Left ventricle myocardium inferior (tissue), 1 donor: ENCODE data around the gene DYSF. TPM values are rescaled to one million over a fixed set of nuclear protein-coding genes. Genes with fewer than 3 reads are reported as not detected.

ENCODE experiments used
- DNase-seq: peaks from one replicate; pipeline ENCODE4 v3.0.0-alpha.2; 2020
- H3K27ac ChIP-seq: fragments of 200-600 bp; replicated peaks from 2 replicates; pipeline ENCODE4 v1.8.0; 2021
- H3K27me3 ChIP-seq: fragments of 200-600 bp; 2 replicates; pipeline ENCODE4 v1.8.0; 2021; ENCODE audit warnings: low read depth
- H3K36me3 ChIP-seq: fragments of 200-600 bp; 2 replicates; pipeline ENCODE4 v1.8.0; 2021
- H3K4me1 ChIP-seq: fragments of 200-600 bp; 2 replicates; pipeline ENCODE4 v1.8.0; 2021
- H3K4me3 ChIP-seq: fragments of 200-600 bp; 2 replicates; pipeline ENCODE4 v1.8.0; 2021; ENCODE audit warnings: mild to moderate bottlenecking, moderate library complexity
- H3K9me3 ChIP-seq: fragments of 200-600 bp; replicated peaks from 2 replicates; pipeline ENCODE4 v1.8.0; 2021
- intact Hi-C: fragments of 100-400 bp; cut with micrococcal nuclease; formaldehyde crosslinking; loops from one replicate; pipeline ENCODE4 v1.11.0; 2022
- total RNA-seq: library from RNA; stranded (reverse); fragmentation: NEBNext Ultra II Directional; extraction: Animal tissue kit (Norgen Biotek cat#: 25700); gene quantifications from one replicate; pipeline ENCODE4 v1.2.1, GENCODE V29; 2021
- TF ChIP-seq, protein P1 (sequence below): fragments of 200-600 bp; IDR thresholded peaks from 2 replicates; pipeline ENCODE4 v1.8.0; 2021; ENCODE audit warnings: antibody characterized with exemption, mild to moderate bottlenecking, borderline replicate concordance
- donor health status: DM: no; HTN: yes; CAD: no; lungs with severe emphysema.

The DYSF gene
- total RNA-seq, 1 donor from 2014 or later, result 48.2 TPM

DNA sequence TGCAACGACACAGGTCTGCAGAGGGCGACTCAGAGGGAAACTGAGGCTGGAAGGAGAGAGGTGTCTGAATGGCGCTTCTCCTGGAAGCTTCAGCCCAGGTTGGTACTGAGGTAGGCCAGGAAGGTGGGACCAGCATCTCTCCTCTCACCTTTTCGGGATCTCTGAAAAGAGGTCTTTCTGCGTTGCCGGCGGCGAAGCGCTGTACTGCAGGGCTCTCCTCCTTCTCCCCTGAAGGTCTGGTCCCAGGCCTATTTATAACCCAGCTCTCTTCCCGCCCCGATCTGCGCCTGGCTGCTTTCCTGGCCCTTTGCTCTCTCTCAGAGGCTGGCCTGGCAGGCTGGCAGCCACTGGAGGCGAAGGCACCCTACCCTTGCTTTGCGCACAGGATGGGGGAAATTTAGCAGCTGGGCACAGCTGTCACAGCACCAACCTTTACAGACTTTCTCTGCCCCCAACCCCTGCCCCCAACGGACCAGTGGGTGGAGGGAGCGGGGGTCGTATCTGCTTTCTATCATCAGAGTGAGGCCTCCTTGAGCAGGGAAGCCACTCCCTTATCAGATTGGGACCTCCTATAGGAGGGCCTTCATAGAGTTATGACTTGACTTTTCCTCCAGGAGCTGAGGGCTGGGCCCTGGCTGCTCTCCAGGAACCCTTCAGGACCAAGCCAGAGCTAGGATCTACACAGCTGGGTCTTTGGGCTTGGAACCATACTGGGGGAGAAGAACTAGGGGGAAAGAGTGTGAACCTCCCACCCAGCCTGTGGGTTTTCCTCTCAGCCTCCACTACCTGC is 1.1 kb downstream of the DYSF start:
- Histone ChIP-seq H3K4me1 (peaks cover 90% of the 10 kb centered on the region), H3K27me3 (peaks cover 13% of the 10 kb centered on the region), H3K36me3 (no peaks in the 10 kb centered on the region), H3K9me3 (no peaks in the 10 kb centered on the region), H3K27ac (peak overlapping the region; percentile 91), H3K4me3 (peak overlapping the region; percentile 76)
- TF ChIP-seq, protein P1, sequence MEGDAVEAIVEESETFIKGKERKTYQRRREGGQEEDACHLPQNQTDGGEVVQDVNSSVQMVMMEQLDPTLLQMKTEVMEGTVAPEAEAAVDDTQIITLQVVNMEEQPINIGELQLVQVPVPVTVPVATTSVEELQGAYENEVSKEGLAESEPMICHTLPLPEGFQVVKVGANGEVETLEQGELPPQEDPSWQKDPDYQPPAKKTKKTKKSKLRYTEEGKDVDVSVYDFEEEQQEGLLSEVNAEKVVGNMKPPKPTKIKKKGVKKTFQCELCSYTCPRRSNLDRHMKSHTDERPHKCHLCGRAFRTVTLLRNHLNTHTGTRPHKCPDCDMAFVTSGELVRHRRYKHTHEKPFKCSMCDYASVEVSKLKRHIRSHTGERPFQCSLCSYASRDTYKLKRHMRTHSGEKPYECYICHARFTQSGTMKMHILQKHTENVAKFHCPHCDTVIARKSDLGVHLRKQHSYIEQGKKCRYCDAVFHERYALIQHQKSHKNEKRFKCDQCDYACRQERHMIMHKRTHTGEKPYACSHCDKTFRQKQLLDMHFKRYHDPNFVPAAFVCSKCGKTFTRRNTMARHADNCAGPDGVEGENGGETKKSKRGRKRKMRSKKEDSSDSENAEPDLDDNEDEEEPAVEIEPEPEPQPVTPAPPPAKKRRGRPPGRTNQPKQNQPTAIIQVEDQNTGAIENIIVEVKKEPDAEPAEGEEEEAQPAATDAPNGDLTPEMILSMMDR, result peak; percentile 53
- intact Hi-C loops, result no loop called here
- DNase-seq, result peak; percentile 73

DNA sequence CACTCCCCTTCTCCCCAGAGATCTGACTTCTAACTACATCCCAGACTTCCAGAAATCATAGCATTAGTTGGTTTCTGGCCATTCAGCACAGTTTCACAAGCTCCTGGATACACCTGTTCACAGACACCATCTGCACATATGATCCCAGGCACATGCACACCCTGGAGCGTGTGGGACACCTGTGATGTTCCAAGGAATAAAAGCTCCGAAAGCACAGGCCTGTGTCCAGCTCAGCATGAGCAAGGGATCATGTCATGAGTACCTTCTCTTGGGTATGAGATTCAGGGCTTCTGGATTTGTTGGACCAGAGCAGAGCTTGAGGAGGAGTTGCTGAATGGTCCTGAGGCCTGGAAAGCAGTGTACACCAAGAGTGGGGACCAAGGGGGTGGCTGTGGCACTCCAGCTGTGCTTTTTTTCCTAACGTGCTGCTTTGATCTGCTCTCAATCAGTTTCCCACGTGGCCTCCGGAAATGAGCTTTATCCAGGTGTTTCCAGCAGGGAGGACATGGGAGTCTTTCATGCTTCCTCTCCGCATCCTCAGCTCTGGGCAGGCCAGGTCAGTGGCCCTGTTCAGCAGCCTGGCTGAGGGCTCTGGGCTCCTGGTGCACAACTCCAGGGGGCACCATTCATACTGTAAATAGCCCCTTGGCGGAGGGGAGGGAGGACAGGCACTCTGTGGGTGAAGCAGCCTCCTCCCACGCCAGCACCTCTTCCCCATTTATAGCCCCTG is 1.8 kb downstream of the DYSF start:
- no peaks in the 10 kb centered on the region for H3K36me3 ChIP-seq
- H3K27ac ChIP-seq, result peak overlapping the region; percentile 91
- H3K4me3 ChIP-seq, result peak overlapping the region; percentile 76
- H3K9me3 ChIP-seq, result no peaks in the 10 kb centered on the region
- intact Hi-C loops, result no loop called here
- H3K27me3 ChIP-seq, result peaks cover 13% of the 10 kb centered on the region
- peaks cover 98% of the 10 kb centered on the region for H3K4me1 ChIP-seq
- DNase-seq, result no peak
- TF ChIP-seq, protein P1, result no peak

DNA sequence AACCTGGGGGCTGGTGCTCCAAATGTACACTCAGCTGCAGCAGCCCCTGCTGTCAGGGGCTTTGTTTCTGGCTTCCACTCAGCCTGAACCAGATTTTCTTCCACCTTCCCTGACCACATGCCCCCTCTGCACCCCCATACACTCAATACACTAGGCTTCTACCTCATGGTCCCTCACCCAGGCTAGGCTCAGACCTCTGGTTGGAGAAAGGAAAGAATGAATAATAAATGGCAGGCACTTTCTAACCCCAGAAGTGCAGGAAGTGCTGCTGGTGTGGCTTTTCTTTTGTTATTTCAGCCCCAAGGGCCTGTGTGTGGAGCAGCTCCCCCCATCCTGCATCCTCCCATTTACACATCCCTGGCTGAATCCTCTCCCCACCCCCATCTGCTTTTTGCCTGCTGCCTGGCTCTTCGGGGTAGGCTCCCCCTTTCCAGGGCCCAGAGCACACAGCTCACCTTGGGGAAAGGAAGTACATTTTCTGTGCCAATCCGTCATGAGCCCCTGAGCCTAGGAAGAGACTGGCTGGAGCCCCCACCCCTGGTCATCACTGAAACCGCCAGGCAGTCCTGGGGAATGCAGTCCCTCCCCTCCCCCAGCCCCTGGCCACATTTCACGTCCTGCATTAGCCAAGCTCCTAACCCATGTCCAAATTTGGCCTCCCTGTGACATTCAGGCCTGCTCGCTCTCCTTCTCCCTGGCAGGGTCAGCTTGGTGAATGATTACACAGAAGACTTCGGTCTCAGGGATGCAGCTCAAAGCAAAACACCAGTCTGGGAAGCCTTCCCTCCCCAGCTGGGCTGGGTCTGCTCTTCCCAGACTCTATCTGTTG is 2.6 kb downstream of the DYSF start:
- peaks cover 100% of the 10 kb centered on the region for H3K4me1 ChIP-seq
- intact Hi-C loops, result no loop called here
- no peaks in the 10 kb centered on the region for H3K9me3 ChIP-seq
- H3K36me3 ChIP-seq, result no peaks in the 10 kb centered on the region
- peak overlapping the region; percentile 91 for H3K27ac ChIP-seq
- H3K27me3 ChIP-seq, result peaks cover 13% of the 10 kb centered on the region
- peak overlapping the region; percentile 76 for H3K4me3 ChIP-seq
- TF ChIP-seq, protein P1, result no peak
- DNase-seq, result peak; percentile 69

DNA sequence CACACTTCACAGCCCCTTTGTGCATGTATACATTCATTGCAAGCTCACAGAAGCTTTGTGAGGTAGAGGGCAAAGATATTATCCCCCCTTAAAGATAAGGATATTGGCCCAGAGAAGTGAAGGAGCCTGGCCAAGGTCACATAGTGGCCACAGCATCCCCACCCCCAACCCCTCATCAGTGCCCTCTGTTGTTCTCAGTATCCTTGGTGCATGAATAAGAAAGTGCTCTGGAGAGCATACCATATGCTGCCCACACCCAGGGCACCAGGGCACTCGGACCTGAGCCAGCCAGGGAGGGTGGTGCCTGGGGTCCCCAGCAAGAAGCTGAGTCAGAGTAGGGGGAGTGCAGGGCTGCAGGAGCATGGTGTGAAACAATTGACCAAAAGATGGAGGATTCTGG is 3.3 kb downstream of the DYSF start:
- Histone ChIP-seq H3K4me1 (peaks cover 100% of the 10 kb centered on the region), H3K36me3 (no peaks in the 10 kb centered on the region), H3K4me3 (peak overlapping the region; percentile 76), H3K27ac (peak overlapping the region; percentile 91), H3K27me3 (peaks cover 13% of the 10 kb centered on the region), H3K9me3 (no peaks in the 10 kb centered on the region)
- intact Hi-C loops, result no loop called here
- TF ChIP-seq, protein P1, result no peak
- DNase-seq, result no peak
